Stimulated activated CD8-positive, alpha-beta memory T cell treated with anti-CD3 and anti-CD28 coated beads, Interleukin-4, amount 100 ng/mL, for 48 hours (primary cell): ENCODE measurements around the gene TRERF1.
"Not testable (repeated sequence)": the region's sequence is repeated elsewhere in the genome, so short reads cannot be mapped to it uniquely, and the experiment has no call there.

Experiments
- DNase-seq: peaks from one replicate; pipeline ENCODE4 v3.0.0-alpha.2; 2020

TRERF1 gene

GRCh38 chr6:42451333-42452170 lies at the start of gene TRERF1:
TSS of gene TRERF1 (minus strand) at chr6:42451926. CDS start at chr6:42269590, 182,336 bp downstream.
- DNase-seq: peak; percentile 63

- no peak for DNase-seq
Measured at GRCh38 chr6:42498473-42499128, 46.9 kb upstream of the TRERF1 start.

- no peak for DNase-seq
Measured at GRCh38 chr6:42493914-42494539, 42.3 kb upstream of the TRERF1 start.

- no peak for DNase-seq
Measured at GRCh38 chr6:42488129-42488528, 36.4 kb upstream of the TRERF1 start.

GRCh38 chr6:42484261-42484660 lies 32.5 kb upstream of the TRERF1 start:
- DNase-seq: no peak

GRCh38 chr6:42482174-42482573 lies 30.4 kb upstream of the TRERF1 start:
- DNase-seq: no peak

- DNase-seq: no peak
Measured at GRCh38 chr6:42471714-42472113, 20.0 kb upstream of the TRERF1 start.

GRCh38 chr6:42471142-42471541 lies 19.4 kb upstream of the TRERF1 start:
- no peak for DNase-seq

GRCh38 chr6:42468273-42468672 lies 16.5 kb upstream of the TRERF1 start:
- DNase-seq: no peak

- DNase-seq: no peak
Measured at GRCh38 chr6:42467651-42468050, 15.9 kb upstream of the TRERF1 start.

GRCh38 chr6:42466470-42466869 lies 14.7 kb upstream of the TRERF1 start:
- DNase-seq: not testable (repeated sequence)

- DNase-seq: no peak
Measured at GRCh38 chr6:42462474-42462972, 10.8 kb upstream of the TRERF1 start.

GRCh38 chr6:42460883-42461282 lies 9.2 kb upstream of the TRERF1 start:
- no peak for DNase-seq

- DNase-seq: no peak
Measured at GRCh38 chr6:42459888-42460287, 8.2 kb upstream of the TRERF1 start.

- DNase-seq: no peak
Measured at GRCh38 chr6:42454428-42454791, 2.7 kb upstream of the TRERF1 start.

- no peak for DNase-seq
Measured at GRCh38 chr6:42453654-42454427, 2.1 kb upstream of the TRERF1 start.

- peak; percentile 83 for DNase-seq
Measured at GRCh38 chr6:42453031-42453653, 1.4 kb upstream of the TRERF1 start.

- DNase-seq: peak; percentile 62
Measured at GRCh38 chr6:42452171-42453030, 675 bp upstream of the TRERF1 start.

GRCh38 chr6:42450477-42451332 lies 1.0 kb downstream of the TRERF1 start:
- peak; percentile 63 for DNase-seq

- no peak for DNase-seq
Measured at GRCh38 chr6:42449917-42450476, 1.7 kb downstream of the TRERF1 start.
